Esophagus muscularis mucosa (tissue), 4 donors: ENCODE data around the gene TRAK1. TPM values are rescaled to one million over a fixed set of nuclear protein-coding genes. Genes with fewer than 3 reads are reported as not detected.

Experiments
- DNase-seq: peaks from one replicate; pipeline ENCODE4 v3.0.0-alpha.2; 2017; ENCODE audit errors: extremely low spot score
- H3K27ac ChIP-seq, 4 donors: fragments of 200-600 bp; sonication (generic); replicated peaks in 1 of 4; 1 replicate in 3 of 4; 2 replicates in 1 of 4; pipeline ENCODE4 v1.5.1; 2016 to 2019; ENCODE audit warnings: mild to moderate bottlenecking in 1 of 4
- H3K27me3 ChIP-seq, 4 donors: fragments of 200-600 bp; sonication (generic); one replicate each; pipeline versions ENCODE4 v1.5.1 to v1.6.0; 2016 to 2019
- H3K36me3 ChIP-seq, 4 donors: fragments of 200-600 bp; sonication (generic); one replicate each; pipeline ENCODE4 v1.5.1; 2016 to 2019
- H3K4me1 ChIP-seq, 4 donors: fragments of 200-600 bp; sonication (generic); one replicate each; pipeline ENCODE4 v1.5.1; 2016 to 2019
- H3K4me3 ChIP-seq, 4 donors: fragments of 200-600 bp; sonication (generic); 1 replicate in 2 of 4; 2 replicates in 2 of 4; pipeline ENCODE4 v1.5.1; 2016 to 2019; ENCODE audit warnings: mild to moderate bottlenecking in 4 of 4, moderate library complexity in 1 of 4
- H3K9me3 ChIP-seq, 4 donors: fragments of 200-600 bp; sonication (generic); 1 replicate in 3 of 4; 2 replicates in 1 of 4; pipeline ENCODE4 v1.5.1; 2016 to 2019
- EP300 ChIP-seq: sonication (generic); formaldehyde crosslinking; IDR thresholded peaks from one replicate; pipeline ENCODE4 v1.6.1; 2017; ENCODE audit warnings: antibody characterized with exemption
- POLR2A ChIP-seq: fragments of 450-650 bp; IDR thresholded peaks from one replicate; pipeline ENCODE4 v1.6.1; 2017; ENCODE audit warnings: antibody characterized with exemption, moderate library complexity, mild to moderate bottlenecking, low read depth
- POLR2AphosphoS5 ChIP-seq, 2 donors: sonication (generic); formaldehyde crosslinking; IDR thresholded peaks; one replicate each; pipeline ENCODE4 v1.6.1; 2017; ENCODE audit warnings: antibody characterized with exemption in 2 of 2
- WGBS: methylation state at CpG from one replicate; pipeline ENCODE4 v1.1.5; 2018; 5-methylcytosine and 5-hydroxymethylcytosine counted together
- intact Hi-C: fragments of 100-400 bp; cut with DNase I; formaldehyde crosslinking; loops from one replicate; pipeline ENCODE4 v1.15.1; 2023
- total RNA-seq, 4 donors: library from RNA; depleted of rRNA; stranded (reverse); fragments of >200 nt; gene quantifications; one replicate each; pipeline versions ENCODE4 v1.1.0 to v1.2.1, GENCODE V29; 2016
- TF ChIP-seq, protein P1 (sequence below), 3 experiments: fragments of 200-600 bp in 2 of 3; fragments of 450-650 bp in 1 of 3; sonication (generic) in 2 of 3; IDR thresholded peaks; one replicate each; pipeline ENCODE4 v1.5.1; 2017 to 2019; ENCODE audit warnings: antibody characterized with exemption in 3 of 3, mild to moderate bottlenecking in 2 of 3, moderate library complexity in 1 of 3

TRAK1 gene
- total RNA-seq, 4 donors from 2014 or later: 45.7 to 74.8 (median 57.7) TPM

GRCh38 chr3:42092006-42092405 lies 849 bp downstream of the TRAK1 start:
- DNase-seq: no peak
- WGBS: 92% methylated on average over 3 of the region's 3 CpGs
- no peaks in the 10 kb centered on the region for H3K27me3 ChIP-seq
- peaks cover 51 to 65% (median 55%) of the 10 kb centered on the region in 4 donors for H3K4me1 ChIP-seq
- peaks cover 5 to 29% (median 21%) of the 10 kb centered on the region in 4 donors for H3K36me3 ChIP-seq
- TF ChIP-seq POLR2A (no peak), POLR2AphosphoS5 (IDR thresholded peaks at IDR 0.05) (no peak)
- H3K27ac ChIP-seq: peak overlapping the region; percentile 68 to 84 (median 74)
- H3K4me3 ChIP-seq: peak overlapping the region; percentile 32 to 44 (median 38)
- no peaks in the 10 kb centered on the region for H3K9me3 ChIP-seq
- intact Hi-C loops: no loop called here

DNA sequence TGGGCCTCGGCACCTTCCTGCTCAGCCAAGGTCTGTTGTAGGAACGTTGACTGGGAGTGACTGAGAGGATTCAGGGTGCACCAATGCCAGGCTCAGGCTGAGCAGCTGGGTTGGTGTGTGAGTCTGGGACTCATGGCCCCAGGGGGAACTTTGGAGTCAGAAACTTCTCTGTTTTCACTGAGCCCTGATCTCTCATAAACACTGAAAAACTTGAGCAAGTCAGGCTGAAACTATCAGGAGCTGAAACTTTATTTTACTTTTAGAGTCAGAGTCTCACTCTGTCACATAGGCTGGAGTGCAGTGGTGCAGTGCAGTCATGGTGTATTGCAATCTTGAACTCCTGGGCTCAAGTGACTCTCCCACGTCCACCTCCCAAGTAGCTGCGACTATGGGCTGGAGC lies 3.0 kb downstream of the TRAK1 start:
- no peak for DNase-seq
- H3K4me3 ChIP-seq: no peak overlapping the region
- H3K27me3 ChIP-seq: no peaks in the 10 kb centered on the region
- intact Hi-C loops: no loop called here
- peaks cover 72 to 77% (median 74%) of the 10 kb centered on the region in 4 donors for H3K4me1 ChIP-seq
- H3K36me3 ChIP-seq: peaks cover 0 to 10% (median 4%) of the 10 kb centered on the region in 4 donors
- peak overlapping the region; percentile 29 to 55 (median 51) for H3K27ac ChIP-seq
- TF ChIP-seq, protein P1, sequence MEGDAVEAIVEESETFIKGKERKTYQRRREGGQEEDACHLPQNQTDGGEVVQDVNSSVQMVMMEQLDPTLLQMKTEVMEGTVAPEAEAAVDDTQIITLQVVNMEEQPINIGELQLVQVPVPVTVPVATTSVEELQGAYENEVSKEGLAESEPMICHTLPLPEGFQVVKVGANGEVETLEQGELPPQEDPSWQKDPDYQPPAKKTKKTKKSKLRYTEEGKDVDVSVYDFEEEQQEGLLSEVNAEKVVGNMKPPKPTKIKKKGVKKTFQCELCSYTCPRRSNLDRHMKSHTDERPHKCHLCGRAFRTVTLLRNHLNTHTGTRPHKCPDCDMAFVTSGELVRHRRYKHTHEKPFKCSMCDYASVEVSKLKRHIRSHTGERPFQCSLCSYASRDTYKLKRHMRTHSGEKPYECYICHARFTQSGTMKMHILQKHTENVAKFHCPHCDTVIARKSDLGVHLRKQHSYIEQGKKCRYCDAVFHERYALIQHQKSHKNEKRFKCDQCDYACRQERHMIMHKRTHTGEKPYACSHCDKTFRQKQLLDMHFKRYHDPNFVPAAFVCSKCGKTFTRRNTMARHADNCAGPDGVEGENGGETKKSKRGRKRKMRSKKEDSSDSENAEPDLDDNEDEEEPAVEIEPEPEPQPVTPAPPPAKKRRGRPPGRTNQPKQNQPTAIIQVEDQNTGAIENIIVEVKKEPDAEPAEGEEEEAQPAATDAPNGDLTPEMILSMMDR (IDR thresholded peaks at IDR 0.05): no peak
- no peak for TF ChIP-seq EP300
- TF ChIP-seq POLR2A: no peak
- TF ChIP-seq POLR2AphosphoS5 (IDR thresholded peaks at IDR 0.05): no peak
- WGBS: 72% methylated on average over 4 of the region's 4 CpGs
- H3K9me3 ChIP-seq: no peaks in the 10 kb centered on the region

GRCh38 chr3:42094691-42095391 lies 3.7 kb downstream of the TRAK1 start:
- no peak for DNase-seq
- no peaks in the 10 kb centered on the region for H3K9me3 ChIP-seq
- H3K4me3 ChIP-seq: no peak overlapping the region
- H3K27ac ChIP-seq: peak overlapping the region in 2 of 4 donors; percentile 52 to 55
- H3K36me3 ChIP-seq: peaks cover 0 to 8% (median under 1%) of the 10 kb centered on the region in 4 donors
- peaks cover 76 to 83% (median 79%) of the 10 kb centered on the region in 4 donors for H3K4me1 ChIP-seq
- TF ChIP-seq POLR2AphosphoS5 (IDR thresholded peaks at IDR 0.05) (no peak), EP300 (no peak), POLR2A (no peak)
- TF ChIP-seq, protein P1 (IDR thresholded peaks at IDR 0.05): no peak
- H3K27me3 ChIP-seq: no peaks in the 10 kb centered on the region
- 83% methylated on average over 4 of the region's 4 CpGs for WGBS
- intact Hi-C loops: loop anchor here (5.0 kb wide), 2 partner anchors 83 to 133 kb away; partner anchors contain the start of gene ULK4

DNA sequence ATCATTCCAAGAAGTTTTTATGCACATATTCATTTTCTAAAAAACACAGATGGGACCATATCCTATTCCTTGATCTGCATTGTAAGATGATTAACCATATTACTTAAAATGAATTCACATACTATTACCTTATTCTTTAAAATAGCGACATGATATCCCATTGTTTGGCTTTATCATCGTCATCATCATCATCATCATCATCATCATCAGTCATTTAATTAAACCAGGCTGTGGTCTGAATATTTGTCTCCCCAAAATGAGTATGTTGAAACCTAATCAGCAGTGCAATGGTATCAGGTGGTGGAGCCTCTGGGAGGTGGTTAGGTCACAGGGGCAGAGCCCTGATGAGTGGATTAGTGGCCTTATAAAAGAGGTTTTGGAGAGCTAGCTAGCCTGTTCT lies 4.4 kb downstream of the TRAK1 start:
- Histone ChIP-seq H3K9me3 (no peaks in the 10 kb centered on the region), H3K36me3 (peaks cover 0 to under 1% (median 0%) of the 10 kb centered on the region in 4 donors), H3K27ac (no peak overlapping the region), H3K4me3 (no peak overlapping the region), H3K4me1 (peaks cover 74 to 83% (median 79%) of the 10 kb centered on the region in 4 donors), H3K27me3 (no peaks in the 10 kb centered on the region)
- TF ChIP-seq EP300: no peak
- TF ChIP-seq, protein P1 (IDR thresholded peaks at IDR 0.05): no peak
- no peak for TF ChIP-seq POLR2A
- TF ChIP-seq POLR2AphosphoS5 (IDR thresholded peaks at IDR 0.05): no peak
- intact Hi-C loops: loop anchor here (5.0 kb wide), 2 partner anchors 83 to 133 kb away; partner anchors contain the start of gene ULK4
- DNase-seq: no peak
- 95% methylated on average over 2 of the region's 2 CpGs for WGBS

- Histone ChIP-seq H3K36me3 (no peaks in the 10 kb centered on the region), H3K4me1 (peaks cover 76 to 83% (median 79%) of the 10 kb centered on the region in 4 donors), H3K27me3 (no peaks in the 10 kb centered on the region), H3K27ac (peak overlapping the region; percentile 12 to 74 (median 36)), H3K4me3 (no peak overlapping the region), H3K9me3 (no peaks in the 10 kb centered on the region)
- TF ChIP-seq POLR2AphosphoS5 (IDR thresholded peaks at IDR 0.05) (no peak), POLR2A (no peak), EP300 (no peak)
- TF ChIP-seq, protein P1 (IDR thresholded peaks at IDR 0.05): no peak
- intact Hi-C loops: loop anchor here (5.0 kb wide), 2 partner anchors 85 to 135 kb away; partner anchors contain the start of gene ULK4
- WGBS: 23% methylated on average over 8 of the region's 8 CpGs
- DNase-seq: no peak
Observed at GRCh38 chr3:42096796-42097565, 5.8 kb downstream of the TRAK1 start.
